Embryonic facial prominence (tissue), 1 donor: ENCODE data around the gene DIPK1B.

ENCODE experiments used
- DNase-seq: peaks from one replicate; pipeline ENCODE4 v3.0.0-alpha.2; 2016; ENCODE audit errors: extremely low spot score

The DIPK1B gene

DNA sequence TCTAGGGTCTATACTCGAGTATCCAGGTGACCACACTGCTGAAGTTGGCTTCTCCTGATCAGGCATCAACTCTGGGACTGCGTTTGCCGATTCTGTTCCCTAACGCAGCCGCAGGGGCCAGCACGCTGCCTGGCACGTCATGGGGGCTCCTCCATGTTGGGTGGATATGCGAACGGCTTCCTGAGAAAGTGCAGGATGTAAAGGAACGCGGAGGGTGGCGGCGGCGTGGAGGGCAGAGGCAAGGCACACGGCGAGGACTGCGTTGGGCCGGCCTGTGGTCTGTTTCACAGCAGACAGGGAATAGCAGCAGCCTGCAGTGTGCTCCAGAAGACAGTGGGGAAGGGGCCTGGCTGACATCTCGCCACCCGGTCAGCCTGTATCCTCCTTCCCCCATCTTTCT lies 26.6 kb downstream of the DIPK1B start:
- DNase-seq, result no peak

DNA sequence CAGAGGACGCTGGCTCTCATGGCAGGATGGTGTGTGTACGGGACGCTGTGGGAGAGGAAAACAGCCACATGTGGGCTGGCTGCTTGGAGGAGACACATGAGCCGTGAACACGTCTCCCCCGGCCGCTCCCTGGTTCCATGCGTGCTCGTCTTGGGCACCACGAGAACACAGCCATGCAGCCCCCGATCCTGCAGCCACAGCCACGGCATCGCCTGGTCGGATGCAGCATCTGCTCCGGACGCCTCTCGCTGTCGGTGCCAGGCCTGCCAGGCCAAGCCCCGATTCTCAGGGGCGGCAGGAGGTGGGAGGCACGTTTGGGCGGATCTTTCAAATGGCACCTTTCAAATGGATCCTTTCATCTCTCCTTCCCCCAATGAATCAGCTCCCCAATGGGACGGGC lies 27.1 kb downstream of the DIPK1B start:
- DNase-seq, result no peak

DNA sequence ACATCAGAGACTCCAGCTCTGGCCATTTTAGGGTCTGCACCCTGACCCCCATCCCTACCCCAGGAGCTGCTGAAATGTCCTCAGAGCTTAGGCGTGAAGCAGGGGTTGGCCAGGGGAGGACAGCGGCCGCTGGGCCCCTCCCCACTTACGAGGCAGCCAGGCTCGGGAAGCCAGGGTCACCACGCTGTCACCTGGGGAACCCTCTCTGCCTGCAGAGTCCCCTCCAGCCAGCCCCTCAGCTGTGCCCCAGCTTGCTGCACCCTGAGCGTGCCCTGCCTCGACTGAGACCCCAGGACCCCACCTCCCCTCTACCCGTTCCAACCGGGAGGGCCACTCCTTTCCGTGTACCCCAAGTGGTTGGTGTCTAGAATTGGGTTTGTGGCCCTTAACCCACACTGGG lies 27.7 kb downstream of the DIPK1B start:
- DNase-seq, result no peak

DNA sequence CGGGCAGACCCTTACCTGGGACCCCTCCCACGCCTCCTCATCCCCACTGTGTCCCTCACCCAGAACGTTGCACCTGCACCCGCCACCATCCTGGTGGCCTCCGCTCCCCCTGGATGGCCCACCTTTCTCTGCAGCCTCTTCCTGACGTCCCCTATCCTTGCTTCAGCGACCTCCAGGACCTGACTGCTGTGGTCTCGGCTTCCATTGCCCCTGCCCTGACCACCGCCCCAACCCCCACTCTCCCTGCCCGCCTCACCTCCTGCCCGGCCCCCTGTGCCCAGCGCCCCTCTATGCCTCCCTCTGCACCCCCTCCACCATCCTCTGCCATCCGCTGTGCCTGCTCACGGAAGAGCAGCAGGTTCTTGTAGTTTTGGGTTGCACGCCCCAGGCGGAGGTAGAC lies 28.1 kb downstream of the DIPK1B start:
- DNase-seq, result no peak

DNA sequence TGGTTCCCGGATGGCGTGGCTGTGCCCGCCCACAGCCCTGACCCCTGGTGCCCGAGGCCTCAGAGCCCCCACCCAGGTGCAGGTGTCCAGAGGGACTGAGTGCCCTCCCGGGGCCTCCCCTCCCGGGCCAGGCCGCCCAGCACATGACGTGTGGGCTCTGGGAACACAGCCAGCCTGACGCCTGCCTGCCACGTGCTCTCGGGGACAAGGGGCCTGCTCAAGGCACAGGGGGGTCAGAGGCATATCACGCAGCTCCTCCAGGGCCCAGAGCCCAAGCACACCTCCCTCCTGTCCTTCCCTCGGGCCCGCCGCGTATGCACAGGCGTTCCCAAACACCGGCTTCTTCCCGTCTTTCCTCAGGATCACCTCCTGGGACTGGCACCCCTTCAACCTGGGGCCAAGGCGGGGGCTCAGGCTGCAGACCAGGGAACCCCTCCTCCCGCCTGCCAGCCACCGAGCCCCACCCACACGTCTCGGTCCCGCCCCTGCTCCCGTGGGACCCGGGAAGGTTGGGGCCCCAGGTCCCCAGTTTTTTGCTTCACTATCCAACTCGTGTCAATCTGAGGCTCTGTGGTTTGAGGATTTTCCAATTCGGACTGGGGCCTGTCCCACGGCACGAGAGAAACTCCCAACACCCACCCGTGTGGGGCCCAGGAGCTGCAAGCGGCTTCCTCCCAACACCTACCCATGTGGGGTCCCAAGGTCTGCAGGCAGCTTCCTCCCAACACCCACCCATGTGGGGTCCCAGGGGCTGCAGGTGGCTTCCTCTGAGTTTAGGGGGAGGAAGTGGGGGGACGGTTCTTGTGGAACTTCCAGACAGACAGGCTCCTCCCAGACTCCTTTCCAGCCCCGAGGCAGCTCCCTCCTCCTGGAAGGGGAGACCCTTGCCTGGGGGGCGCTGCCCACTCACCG lies 28.9 kb downstream of the DIPK1B start:
- DNase-seq, result no peak

DNA sequence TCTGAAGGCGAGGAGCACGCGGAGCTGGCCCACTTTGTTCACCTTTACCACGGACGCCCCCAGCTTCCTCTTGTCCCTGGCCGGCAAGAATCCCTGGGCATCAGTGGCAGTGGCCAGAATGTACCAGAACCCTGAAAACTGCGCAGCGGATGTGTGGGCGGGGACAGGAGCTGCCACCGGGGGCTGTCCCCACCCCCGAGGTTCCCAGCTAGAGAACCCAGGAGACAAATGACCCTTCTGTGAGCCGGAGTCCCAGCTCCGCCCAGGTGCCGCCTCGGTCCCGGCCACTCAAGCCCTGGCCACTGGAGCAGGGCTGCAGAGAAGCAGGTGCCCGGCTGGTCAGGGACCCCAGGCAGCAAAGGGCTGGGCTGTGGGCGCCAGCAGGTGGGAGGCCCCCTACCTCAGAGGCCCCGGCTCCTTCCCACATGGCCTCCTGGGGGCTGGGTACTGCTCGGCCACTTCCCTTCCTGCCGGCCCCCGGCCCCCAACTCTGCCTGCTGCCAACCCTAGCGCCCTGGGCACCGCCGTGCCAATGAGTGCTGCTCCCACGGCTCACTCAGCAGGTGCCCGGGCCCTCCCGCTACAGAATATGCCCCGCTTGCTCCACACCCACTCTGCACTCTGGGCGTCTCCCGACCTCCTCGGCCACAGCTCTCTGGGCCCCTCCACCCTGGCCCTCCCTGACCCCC lies 29.7 kb downstream of the DIPK1B start:
- DNase-seq, result no peak

DNA sequence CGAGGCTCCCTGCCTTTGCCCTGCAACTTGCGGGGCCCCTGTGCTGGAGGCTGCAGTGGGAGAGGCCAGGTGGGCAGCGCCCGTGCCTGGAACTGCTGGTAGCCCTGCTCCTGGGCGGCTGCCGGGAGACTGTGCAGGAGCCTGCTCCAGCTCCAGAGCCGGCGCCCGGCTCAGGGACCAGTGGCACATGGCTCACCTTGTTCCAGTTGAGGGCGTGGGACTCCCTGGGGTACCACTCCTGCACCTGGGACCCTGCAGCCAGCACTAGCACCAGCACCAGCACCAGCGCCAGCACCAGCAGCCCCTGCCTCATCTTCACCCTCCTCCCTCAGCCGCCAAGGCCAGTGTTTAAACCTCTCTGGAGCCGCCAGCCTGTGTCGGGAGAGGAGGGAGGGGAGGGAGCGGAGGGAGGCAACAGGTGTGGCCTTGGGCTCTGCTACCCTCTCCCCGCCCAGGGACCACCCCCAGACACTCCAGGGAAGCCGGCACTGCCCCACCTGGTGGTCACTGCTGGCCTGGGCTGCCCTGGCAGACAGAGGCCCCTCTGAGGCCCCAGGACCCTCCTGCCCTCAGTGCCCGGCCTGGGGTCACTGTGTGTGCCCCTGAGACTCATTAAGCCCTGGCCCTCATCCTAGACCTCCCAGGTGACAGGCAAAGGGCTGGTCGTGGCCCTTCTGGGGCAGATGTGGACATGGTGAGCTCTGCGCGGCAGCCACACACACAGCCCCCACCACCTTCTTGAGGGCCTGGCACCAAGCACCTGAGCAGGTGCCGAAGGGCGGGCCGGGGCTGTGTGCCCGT lies 30.4 kb downstream of the DIPK1B start, which contains the start of gene LCN10:
LCN10 (minus strand) TSS at position 350 of the 801 bp plus-strand sequence; CDS start at position 313, 37 bp downstream.
- DNase-seq, result no peak

DNA sequence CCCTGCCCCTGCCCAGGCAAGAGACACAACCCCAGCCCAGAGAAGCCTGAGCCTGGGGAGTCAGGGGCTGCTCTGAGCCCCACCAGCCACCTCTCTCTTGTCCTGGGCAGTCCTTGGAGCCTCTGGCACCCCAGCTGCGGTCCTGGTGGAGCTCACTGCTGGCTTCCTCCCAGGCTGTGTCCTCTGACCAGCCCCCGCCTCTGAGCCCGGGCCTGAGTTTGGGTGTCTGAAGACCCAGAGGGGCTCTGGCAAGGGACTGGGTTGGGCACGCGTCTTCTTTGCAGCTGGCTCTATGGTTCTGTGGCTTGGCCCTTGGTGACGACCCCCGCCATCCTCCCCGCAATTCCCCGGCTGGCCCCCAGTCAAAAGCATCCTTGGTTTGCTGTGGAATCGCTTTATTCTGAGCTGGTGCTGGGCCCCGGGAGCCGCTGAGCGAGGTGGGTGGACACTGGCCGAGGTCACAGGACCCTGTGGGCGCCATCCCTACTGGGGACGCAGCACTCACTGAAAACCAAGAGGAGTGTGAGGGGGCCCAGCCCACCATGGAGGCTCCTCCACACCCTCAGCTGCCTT lies 31.4 kb downstream of the DIPK1B start:
- no peak for DNase-seq

DNA sequence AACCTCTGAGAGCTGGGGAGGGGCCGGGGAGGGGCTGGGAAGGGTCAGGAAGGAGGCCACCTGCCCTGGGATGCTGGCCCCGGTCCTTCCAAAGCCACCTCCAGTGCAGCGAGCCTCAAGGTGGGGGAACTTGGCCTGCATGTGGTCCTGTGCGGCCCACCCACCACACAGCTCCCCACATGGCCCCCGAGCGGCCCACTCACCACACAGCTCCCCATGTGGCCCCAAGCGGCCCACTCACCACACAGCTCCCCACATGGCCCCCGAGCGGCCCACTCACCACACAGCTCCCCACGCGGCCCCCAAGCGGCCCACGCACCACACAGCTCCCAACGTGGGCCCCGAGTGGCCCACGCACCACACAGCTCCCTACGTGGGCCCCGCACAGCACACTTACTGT lies 32.4 kb downstream of the DIPK1B start:
- no peak for DNase-seq

DNA sequence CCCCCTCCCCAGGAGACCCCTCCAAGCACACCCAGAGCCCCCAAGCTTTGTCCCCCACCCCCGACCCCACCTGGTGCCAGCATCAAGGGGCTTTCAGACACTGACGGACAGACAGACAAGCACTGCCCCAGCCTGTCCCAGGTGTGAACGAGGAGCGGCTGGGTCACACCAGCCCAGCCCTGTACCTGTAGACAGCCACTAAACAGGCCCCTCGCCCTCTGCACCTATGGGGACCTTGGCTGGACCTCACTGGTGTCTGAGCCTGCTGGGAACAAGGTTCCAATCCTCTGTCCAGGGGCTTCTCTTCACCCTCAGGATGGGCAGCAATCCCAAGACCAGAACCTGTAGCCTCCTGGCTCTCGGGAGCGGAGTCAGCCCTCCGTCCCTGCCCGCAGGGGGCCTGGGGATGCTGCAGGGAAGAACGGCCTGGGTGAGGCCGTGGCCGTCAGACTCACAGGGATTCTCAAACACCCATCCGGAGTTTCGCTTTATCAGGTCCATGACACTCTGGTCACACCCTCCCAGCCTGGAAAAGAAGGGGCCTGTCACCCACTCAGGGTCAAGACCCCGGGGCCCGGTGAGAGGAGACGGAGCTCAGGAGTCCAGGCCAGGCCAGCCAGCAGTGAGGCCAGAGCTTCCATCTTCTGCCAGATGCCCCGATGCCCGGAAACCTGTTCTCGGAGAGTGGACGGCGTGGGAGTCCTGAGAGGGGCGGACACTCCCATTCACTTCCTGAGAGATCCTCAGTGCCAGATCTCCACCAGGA lies 33.2 kb downstream of the DIPK1B start:
- no peak for DNase-seq

DNA sequence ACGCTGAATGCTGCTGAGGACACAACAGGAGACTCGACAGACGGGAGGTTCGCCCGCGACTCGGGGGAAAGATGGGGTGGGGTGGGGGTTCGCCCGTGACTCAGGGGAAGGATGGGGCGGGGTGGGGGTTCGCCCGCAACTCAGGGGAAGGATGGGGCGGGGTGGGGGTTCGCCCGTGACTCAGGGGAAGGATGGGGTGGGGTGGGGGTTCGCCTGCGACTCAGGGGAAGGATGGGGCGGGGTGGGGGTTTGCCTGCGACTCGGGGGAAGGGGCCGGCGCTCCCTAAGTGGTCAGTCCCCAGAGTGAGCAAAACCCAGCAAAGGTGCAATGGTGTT lies 33.8 kb downstream of the DIPK1B start:
- no peak for DNase-seq

DNA sequence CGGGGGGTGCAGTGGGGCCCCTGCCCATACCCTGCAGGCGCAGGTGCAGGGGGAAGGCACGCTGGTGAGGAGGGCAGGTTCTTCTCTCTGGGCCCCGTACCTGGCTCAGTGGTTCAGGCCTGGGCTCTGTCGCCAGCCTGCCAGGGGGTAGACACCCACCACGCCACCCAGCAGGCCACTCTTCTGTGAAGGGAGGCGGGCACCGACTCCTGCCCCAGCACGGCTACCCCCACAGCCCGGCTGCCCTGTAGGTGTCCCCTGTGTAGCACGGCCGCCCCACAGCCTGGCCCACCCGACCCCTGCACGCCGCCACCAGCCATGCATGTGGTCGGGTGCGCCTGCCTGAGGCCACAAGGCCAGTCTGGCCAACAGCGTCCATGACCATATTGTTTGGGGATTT lies 34.2 kb downstream of the DIPK1B start:
- no peak for DNase-seq

DNA sequence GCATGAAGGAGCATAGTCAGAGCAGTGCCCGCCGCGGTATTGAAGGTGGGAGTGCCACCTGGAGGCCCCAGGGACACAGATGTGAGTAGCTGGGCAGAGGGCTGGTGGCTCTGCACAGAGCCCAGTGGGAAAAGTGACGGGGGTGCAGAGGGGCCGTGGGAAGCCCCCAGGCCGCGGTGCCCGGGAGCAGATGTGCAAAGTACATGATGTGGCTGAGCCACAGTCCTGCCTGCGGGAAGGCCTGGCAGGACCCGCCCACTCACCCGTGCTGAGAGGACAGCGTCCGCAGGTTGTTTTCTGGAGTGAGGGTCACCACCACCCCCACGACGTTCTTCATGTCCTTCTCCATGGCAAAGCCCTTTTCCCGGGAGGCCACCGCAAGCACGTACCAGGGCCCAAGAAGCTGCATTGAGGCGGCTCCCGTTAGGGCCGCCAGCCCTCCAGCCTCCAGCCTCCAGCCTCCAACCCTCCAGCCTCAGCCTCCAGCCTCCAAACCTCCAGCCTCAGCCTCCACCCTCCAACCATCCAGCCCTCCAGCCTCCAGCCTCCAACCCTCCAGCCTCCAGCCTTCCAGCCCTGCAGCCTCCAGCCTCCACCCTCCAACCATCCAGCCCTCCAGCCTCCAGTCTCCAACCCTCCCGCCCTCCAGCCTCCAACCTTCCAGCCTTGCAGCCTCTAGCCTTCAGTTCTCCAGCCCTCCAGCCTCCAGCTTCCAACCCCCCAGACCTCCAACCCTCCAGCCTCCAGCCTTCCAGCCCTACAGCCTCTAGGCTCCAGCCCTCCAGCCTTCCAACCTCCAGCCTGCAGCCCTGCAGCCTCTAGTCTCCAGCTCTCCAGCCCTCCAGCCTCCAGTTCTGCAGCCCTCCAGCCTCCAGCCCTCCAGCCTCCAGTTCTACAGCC lies 35.0 kb downstream of the DIPK1B start:
- DNase-seq, result no peak

DNA sequence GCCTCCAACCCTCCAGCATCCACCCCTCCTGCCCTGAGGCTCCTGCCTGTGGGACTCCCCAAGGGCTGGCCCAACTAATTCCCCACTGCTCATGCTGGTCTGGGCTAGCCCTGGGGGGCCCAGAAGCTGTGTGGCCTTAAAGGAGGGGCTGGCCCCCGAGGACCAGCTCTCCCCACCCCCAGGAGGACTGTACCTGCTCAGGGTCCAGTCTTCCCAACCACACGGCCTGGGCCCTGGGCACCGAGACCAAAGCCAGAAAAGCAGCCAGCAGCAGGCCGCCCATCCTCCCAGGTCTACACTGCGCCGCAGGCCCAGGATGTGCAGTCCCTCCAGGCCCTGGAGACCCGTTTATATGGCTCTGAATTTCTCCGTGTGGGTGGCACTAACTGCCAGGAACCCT lies 35.8 kb downstream of the DIPK1B start, which contains the start of gene LCN6:
LCN6 (minus strand) TSS at position 325 of the 400 bp plus-strand sequence; CDS start at position 283, 42 bp downstream.
- no peak for DNase-seq

DNA sequence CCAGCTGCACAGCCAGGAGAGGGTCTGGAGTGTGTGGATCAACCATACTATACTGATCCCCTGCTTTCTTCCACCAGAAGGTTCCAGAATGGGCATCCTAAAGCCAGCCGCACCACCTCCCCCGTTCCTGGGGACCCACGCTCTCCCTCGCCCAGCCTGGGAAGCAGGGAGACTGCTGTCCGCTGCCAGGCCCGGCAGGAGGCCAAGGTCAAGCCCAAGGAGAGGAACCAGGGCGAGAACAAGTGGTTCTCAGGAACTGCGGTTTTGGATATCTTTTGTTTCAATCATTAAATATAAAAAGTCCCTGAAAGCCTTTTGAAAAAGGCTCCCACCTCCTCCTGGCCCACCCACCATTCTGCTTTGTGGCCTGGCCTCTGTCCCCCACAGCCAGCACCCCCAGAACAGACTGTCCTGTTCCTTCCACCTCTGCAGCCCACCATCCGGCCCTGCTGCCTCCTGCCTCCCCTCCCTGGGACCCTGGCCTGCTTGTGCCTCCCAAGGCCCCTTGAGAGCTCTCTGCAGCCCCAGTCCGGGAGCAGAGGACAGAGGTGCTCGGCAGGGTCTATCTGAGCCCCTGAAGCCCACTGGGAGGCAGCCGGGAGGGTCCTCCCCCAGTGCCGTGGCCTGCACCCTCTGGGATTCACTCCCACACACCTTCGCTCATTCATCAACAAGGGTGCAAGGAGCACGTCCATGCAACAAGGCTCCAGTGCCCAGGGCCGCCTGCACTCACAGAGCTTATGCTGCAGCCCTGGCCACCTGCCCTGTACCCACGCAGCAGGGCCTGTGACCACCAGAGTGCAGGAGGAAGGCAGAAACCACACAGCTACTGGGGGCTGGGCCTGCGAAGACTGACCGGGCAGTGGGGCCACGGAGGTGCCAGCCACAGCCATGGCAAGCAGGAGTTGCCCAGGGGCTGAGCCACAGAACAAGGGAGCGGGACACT lies 36.6 kb downstream of the DIPK1B start:
- no peak for DNase-seq

DNA sequence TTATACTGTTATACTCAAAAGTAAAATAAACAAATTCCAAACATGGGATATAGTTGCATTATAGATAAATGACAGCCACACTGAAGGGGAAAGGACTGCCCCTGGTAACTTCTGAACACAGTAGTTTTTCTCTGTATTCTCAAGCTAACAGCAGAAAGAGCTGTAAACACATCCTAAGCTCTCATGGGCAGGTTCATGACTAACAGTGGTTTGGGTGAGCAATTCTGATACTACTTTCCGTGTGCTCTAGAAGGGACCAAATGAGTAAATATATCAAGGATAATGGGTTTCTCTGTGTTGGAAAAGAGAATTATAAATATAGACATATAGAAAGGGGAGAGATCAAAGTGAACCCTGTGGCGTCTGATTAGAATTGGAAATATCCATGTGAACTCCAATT lies 38.2 kb downstream of the DIPK1B start:
- DNase-seq, result no peak

DNA sequence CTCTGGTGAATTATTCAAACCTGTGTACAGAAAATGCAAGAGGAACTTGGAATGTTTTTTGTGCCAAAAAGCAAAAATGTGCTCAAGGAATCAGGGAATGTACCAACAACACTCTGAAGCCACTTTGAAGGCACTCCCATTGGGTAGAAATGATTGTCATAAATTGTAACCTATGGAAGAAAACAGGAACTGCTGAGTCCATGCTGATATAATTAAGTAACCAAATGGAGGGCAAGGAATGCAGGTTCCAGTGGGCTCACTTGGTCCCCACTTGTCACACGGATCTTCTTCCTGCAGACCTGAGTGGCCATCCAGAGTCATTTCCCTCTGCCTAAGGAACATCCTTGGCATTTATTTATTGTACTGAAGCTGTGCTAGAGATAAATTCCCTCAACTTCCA lies 38.9 kb downstream of the DIPK1B start:
- no peak for DNase-seq

DNA sequence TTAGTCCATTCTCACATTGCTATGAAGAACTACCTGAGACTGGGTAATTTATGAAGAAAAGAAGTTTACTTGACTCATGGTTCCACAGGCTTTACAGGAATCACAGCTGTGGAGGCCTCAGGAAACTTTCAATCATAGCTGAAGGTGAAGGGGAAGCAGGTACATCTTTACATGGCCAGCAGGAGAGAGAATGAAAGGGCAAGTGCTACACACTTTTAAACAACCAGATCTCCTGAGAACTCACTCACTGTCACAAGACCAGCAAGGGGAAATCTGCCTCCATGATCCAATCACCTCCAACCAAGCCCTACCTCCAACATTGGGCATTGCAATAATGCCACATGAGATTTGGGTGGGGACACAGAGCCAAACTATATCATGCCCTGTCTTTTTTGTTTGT lies 39.4 kb downstream of the DIPK1B start:
- no peak for DNase-seq
